HG02588 (cell line): ENCODE data around the gene KAT6B.
A peak's percentile ranks its signal among the peaks of the same experiment; 100 is the strongest.
"Not testable (repeated sequence)": the region's sequence is repeated elsewhere in the genome, so short reads cannot be mapped to it uniquely, and the experiment has no call there.

Source experiments
- ATAC-seq: cut with Tn5 transposase; IDR thresholded peaks from one replicate; pipeline ENCODE4 v1.9.1; 2021; ENCODE audit warnings: mild to moderate bottlenecking, moderate library complexity; ENCODE audit not compliant: unreplicated experiment

Gene KAT6B

GRCh38 chr10:74856940-74857339 is 30.5 kb downstream of the KAT6B start:
- ATAC-seq, result no peak

- no peak for ATAC-seq
Measured at GRCh38 chr10:74857586-74857985, 31.2 kb downstream of the KAT6B start.

- no peak for ATAC-seq
Measured at GRCh38 chr10:74859546-74859945, 33.1 kb downstream of the KAT6B start.

- no peak for ATAC-seq
Measured at GRCh38 chr10:74862625-74863024, 36.2 kb downstream of the KAT6B start.

- ATAC-seq, result no peak
Measured at GRCh38 chr10:74863551-74863950, 37.2 kb downstream of the KAT6B start.

GRCh38 chr10:74867351-74867750 is 41.0 kb downstream of the KAT6B start:
- ATAC-seq, result no peak

- ATAC-seq, result no peak
Measured at GRCh38 chr10:74868392-74868977, 42.1 kb downstream of the KAT6B start.

GRCh38 chr10:74869635-74870034 is 43.2 kb downstream of the KAT6B start:
- ATAC-seq, result no peak

GRCh38 chr10:74870191-74870590 is 43.8 kb downstream of the KAT6B start:
- ATAC-seq, result no peak

GRCh38 chr10:74871595-74872382 is 45.4 kb downstream of the KAT6B start:
- ATAC-seq, result peak; percentile 79

GRCh38 chr10:74873803-74874454 is 47.5 kb downstream of the KAT6B start:
- no peak for ATAC-seq

- ATAC-seq, result no peak
Measured at GRCh38 chr10:74874649-74875048, 48.2 kb downstream of the KAT6B start.

- ATAC-seq, result no peak
Measured at GRCh38 chr10:74875068-74875467, 48.7 kb downstream of the KAT6B start.

- ATAC-seq, result no peak
Measured at GRCh38 chr10:74875966-74876365, 49.6 kb downstream of the KAT6B start.

- ATAC-seq, result not testable (repeated sequence)
Measured at GRCh38 chr10:74877054-74877453, 50.7 kb downstream of the KAT6B start.

GRCh38 chr10:74877898-74878297 is 51.5 kb downstream of the KAT6B start:
- no peak for ATAC-seq

GRCh38 chr10:74880041-74880440 is 53.6 kb downstream of the KAT6B start:
- ATAC-seq, result no peak

GRCh38 chr10:74881253-74881884 is 55.0 kb downstream of the KAT6B start:
- no peak for ATAC-seq

GRCh38 chr10:74882427-74882826 is 56.0 kb downstream of the KAT6B start:
- ATAC-seq, result no peak

GRCh38 chr10:74882831-74883230 is 56.4 kb downstream of the KAT6B start:
- no peak for ATAC-seq

GRCh38 chr10:74883428-74883827 is 57.0 kb downstream of the KAT6B start:
- no peak for ATAC-seq
